ENCODE measurements around the gene HMGN2. TPM values are rescaled to one million over a fixed set of nuclear protein-coding genes. Genes with fewer than 3 reads are reported as not detected.

HMGN2 gene
- total and polyA plus RNA-seq, 2 of the 13 experiments (the other 11 are each of a cell fraction or from before 2014, with no cell fraction given) = 63.4 to 343 TPM

DNA sequence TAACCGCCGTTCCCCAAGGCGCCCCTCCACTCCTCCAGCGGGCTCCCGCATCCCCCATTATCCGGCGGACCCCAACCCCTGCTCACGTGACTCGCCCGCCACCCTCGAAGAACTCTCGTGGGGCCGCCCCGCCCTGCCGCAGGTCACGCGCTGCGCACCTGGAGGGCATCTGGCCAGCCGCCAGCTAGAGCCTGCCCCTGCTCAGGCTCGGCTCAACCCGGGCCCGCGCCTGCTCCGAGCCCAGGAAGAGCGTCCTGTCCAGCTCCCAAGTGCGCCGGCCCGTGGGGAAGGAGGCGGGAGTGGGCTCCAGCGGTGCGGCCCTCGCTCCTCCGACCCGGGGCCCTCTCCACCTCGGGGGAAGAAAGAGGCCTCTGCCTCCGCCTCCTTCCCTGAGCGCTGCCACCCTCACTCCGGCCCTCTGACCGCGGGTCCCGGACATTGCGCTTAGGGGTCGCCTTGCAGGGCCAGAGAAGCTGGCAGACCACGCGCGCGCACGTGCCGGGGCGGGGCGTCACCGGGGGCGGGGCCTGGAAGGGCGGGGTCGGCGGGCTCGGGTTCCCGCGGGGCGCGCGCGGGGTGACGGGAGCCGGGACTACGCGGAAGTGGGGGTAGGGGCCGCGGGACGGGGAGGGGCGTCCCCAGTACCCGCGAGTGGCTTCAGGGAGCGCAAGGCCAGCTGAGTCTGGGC lies 28.4 kb downstream of the HMGN2 start (continued):
- 0 out of 2 replicates have a peak, but pooled peaks have one; percentile 62 for TF ChIP-seq TMF1 (CRISPR knock-in tag; IDR thresholded peaks at IDR 0.05; ENCODE audit: low read depth)
- TF ChIP-seq ESRRA (CRISPR knock-in tag; IDR thresholded peaks at IDR 0.05; ENCODE audit: low read depth) = peak; percentile 44; the same call in 1 of the 2 replicates
- no peak for TF ChIP-seq SATB2 (CRISPR knock-in tag; IDR thresholded peaks at IDR 0.05)
- TF ChIP-seq LCORL (IDR thresholded peaks at IDR 0.05) = 0 out of 2 replicates have a peak, but pooled peaks have one; percentile 11
- TF ChIP-seq LCORL (CRISPR knock-in tag; IDR thresholded peaks at IDR 0.05) = 0 out of 2 replicates have a peak, but pooled peaks have one; percentile 12
- TF ChIP-seq ZNF792 (CRISPR knock-in tag; IDR thresholded peaks at IDR 0.05) = 0 out of 2 replicates have a peak, but pooled peaks have one; percentile 18
- TF ChIP-seq, protein P1, sequence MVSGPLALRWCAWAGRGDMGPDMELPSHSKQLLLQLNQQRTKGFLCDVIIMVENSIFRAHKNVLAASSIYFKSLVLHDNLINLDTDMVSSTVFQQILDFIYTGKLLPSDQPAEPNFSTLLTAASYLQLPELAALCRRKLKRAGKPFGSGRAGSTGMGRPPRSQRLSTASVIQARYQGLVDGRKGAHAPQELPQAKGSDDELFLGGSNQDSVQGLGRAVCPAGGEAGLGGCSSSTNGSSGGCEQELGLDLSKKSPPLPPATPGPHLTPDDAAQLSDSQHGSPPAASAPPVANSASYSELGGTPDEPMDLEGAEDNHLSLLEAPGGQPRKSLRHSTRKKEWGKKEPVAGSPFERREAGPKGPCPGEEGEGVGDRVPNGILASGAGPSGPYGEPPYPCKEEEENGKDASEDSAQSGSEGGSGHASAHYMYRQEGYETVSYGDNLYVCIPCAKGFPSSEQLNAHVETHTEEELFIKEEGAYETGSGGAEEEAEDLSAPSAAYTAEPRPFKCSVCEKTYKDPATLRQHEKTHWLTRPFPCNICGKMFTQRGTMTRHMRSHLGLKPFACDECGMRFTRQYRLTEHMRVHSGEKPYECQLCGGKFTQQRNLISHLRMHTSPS (CRISPR knock-in tag; IDR thresholded peaks at IDR 0.05; ENCODE audit: low read depth) = 0 out of 2 replicates have a peak, but pooled peaks have one; percentile 39
- TF ChIP-seq TAF1 (CRISPR knock-in tag; IDR thresholded peaks at IDR 0.05) = peak; percentile 68
- TF ChIP-seq, protein P2, sequence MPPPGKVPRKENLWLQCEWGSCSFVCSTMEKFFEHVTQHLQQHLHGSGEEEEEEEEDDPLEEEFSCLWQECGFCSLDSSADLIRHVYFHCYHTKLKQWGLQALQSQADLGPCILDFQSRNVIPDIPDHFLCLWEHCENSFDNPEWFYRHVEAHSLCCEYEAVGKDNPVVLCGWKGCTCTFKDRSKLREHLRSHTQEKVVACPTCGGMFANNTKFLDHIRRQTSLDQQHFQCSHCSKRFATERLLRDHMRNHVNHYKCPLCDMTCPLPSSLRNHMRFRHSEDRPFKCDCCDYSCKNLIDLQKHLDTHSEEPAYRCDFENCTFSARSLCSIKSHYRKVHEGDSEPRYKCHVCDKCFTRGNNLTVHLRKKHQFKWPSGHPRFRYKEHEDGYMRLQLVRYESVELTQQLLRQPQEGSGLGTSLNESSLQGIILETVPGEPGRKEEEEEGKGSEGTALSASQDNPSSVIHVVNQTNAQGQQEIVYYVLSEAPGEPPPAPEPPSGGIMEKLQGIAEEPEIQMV (CRISPR knock-in tag; IDR thresholded peaks at IDR 0.05; ENCODE audit: low read depth) = peak; percentile 71
- TF ChIP-seq, protein P3, sequence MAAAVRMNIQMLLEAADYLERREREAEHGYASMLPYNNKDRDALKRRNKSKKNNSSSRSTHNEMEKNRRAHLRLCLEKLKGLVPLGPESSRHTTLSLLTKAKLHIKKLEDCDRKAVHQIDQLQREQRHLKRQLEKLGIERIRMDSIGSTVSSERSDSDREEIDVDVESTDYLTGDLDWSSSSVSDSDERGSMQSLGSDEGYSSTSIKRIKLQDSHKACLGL (CRISPR knock-in tag; IDR thresholded peaks at IDR 0.05) = peak; percentile 82
- TF ChIP-seq ZNF547 (CRISPR knock-in tag; IDR thresholded peaks at IDR 0.05) = peak; percentile 90; the same call in 1 of the 2 replicates
- TF ChIP-seq, protein P4, sequence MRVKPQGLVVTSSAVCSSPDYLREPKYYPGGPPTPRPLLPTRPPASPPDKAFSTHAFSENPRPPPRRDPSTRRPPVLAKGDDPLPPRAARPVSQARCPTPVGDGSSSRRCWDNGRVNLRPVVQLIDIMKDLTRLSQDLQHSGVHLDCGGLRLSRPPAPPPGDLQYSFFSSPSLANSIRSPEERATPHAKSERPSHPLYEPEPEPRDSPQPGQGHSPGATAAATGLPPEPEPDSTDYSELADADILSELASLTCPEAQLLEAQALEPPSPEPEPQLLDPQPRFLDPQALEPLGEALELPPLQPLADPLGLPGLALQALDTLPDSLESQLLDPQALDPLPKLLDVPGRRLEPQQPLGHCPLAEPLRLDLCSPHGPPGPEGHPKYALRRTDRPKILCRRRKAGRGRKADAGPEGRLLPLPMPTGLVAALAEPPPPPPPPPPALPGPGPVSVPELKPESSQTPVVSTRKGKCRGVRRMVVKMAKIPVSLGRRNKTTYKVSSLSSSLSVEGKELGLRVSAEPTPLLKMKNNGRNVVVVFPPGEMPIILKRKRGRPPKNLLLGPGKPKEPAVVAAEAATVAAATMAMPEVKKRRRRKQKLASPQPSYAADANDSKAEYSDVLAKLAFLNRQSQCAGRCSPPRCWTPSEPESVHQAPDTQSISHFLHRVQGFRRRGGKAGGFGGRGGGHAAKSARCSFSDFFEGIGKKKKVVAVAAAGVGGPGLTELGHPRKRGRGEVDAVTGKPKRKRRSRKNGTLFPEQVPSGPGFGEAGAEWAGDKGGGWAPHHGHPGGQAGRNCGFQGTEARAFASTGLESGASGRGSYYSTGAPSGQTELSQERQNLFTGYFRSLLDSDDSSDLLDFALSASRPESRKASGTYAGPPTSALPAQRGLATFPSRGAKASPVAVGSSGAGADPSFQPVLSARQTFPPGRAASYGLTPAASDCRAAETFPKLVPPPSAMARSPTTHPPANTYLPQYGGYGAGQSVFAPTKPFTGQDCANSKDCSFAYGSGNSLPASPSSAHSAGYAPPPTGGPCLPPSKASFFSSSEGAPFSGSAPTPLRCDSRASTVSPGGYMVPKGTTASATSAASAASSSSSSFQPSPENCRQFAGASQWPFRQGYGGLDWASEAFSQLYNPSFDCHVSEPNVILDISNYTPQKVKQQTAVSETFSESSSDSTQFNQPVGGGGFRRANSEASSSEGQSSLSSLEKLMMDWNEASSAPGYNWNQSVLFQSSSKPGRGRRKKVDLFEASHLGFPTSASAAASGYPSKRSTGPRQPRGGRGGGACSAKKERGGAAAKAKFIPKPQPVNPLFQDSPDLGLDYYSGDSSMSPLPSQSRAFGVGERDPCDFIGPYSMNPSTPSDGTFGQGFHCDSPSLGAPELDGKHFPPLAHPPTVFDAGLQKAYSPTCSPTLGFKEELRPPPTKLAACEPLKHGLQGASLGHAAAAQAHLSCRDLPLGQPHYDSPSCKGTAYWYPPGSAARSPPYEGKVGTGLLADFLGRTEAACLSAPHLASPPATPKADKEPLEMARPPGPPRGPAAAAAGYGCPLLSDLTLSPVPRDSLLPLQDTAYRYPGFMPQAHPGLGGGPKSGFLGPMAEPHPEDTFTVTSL (CRISPR knock-in tag; IDR thresholded peaks at IDR 0.05; ENCODE audit: borderline replicate concordance) = peak; percentile 74
- TF ChIP-seq, protein P5, sequence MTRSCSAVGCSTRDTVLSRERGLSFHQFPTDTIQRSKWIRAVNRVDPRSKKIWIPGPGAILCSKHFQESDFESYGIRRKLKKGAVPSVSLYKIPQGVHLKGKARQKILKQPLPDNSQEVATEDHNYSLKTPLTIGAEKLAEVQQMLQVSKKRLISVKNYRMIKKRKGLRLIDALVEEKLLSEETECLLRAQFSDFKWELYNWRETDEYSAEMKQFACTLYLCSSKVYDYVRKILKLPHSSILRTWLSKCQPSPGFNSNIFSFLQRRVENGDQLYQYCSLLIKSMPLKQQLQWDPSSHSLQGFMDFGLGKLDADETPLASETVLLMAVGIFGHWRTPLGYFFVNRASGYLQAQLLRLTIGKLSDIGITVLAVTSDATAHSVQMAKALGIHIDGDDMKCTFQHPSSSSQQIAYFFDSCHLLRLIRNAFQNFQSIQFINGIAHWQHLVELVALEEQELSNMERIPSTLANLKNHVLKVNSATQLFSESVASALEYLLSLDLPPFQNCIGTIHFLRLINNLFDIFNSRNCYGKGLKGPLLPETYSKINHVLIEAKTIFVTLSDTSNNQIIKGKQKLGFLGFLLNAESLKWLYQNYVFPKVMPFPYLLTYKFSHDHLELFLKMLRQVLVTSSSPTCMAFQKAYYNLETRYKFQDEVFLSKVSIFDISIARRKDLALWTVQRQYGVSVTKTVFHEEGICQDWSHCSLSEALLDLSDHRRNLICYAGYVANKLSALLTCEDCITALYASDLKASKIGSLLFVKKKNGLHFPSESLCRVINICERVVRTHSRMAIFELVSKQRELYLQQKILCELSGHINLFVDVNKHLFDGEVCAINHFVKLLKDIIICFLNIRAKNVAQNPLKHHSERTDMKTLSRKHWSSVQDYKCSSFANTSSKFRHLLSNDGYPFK (CRISPR knock-in tag; IDR thresholded peaks at IDR 0.05; ENCODE audit: borderline replicate concordance) = peak; percentile 69; the same call in 1 of the 2 replicates
- TF ChIP-seq, protein P6, sequence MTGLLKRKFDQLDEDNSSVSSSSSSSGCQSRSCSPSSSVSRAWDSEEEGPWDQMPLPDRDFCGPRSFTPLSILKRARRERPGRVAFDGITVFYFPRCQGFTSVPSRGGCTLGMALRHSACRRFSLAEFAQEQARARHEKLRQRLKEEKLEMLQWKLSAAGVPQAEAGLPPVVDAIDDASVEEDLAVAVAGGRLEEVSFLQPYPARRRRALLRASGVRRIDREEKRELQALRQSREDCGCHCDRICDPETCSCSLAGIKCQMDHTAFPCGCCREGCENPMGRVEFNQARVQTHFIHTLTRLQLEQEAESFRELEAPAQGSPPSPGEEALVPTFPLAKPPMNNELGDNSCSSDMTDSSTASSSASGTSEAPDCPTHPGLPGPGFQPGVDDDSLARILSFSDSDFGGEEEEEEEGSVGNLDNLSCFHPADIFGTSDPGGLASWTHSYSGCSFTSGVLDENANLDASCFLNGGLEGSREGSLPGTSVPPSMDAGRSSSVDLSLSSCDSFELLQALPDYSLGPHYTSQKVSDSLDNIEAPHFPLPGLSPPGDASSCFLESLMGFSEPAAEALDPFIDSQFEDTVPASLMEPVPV (CRISPR knock-in tag; IDR thresholded peaks at IDR 0.05) = peak; percentile 68; the same call in 1 of the 2 replicates

Data from HepG2 (cell line).